Adrenal gland (tissue), 12 donors: ENCODE data around the gene ZBED6. TPM values are rescaled to one million over a fixed set of nuclear protein-coding genes. Genes with fewer than 3 reads are reported as not detected.

Experiments
- DNase-seq, 7 donors: peaks; one replicate each; pipeline ENCODE4 v3.0.0-alpha.2; 2019 to 2020
- H3K27ac ChIP-seq, 5 donors: fragments of 200-600 bp; sonication (generic) in 4 of 5; 1 replicate in 3 of 5; 2 replicates in 2 of 5; pipeline versions ENCODE4 v1.5.1 to v1.8.0; 2016 to 2020; ENCODE audit warnings: mild to moderate bottlenecking in 1 of 5
- H3K27me3 ChIP-seq: fragments of 200-600 bp; 2 replicates; pipeline ENCODE4 v1.8.0; 2021
- H3K36me3 ChIP-seq, 2 donors: fragments of 200-600 bp; replicated peaks in 1 of 2; 1 replicate in 1 of 2; 2 replicates in 1 of 2; pipeline versions ENCODE4 v1.5.1 to v1.8.0; 2018 to 2022
- H3K4me1 ChIP-seq, 2 donors: fragments of 200-600 bp; replicated peaks in 1 of 2; 1 replicate in 1 of 2; 2 replicates in 1 of 2; pipeline versions ENCODE4 v1.5.1 to v1.8.0; 2018 to 2021
- H3K4me3 ChIP-seq, 4 donors: fragments of 200-600 bp; sonication (generic) in 3 of 4; one replicate each; pipeline ENCODE4 v1.5.1; 2016 to 2018
- H3K9me3 ChIP-seq, 3 donors: fragments of 200-600 bp; sonication (generic) in 1 of 3; replicated peaks in 1 of 3; 1 replicate in 2 of 3; 2 replicates in 1 of 3; pipeline versions ENCODE4 v1.5.1 to v1.8.0; 2016 to 2021
- POLR2A ChIP-seq, 2 donors: fragments of 450-650 bp; IDR thresholded peaks; one replicate each; pipeline ENCODE4 v1.6.1; 2017; ENCODE audit warnings: antibody characterized with exemption in 2 of 2, mild to moderate bottlenecking in 2 of 2, moderate library complexity in 1 of 2
- WGBS, 4 donors: extraction: QIAGEN DNeasy Blood & Tissue Kit in 2 of 4; methylation state at CpG; one replicate each; pipeline versions ENCODE4 v1.1.5 to v1.1.7; 2013 to 2017; 5-methylcytosine and 5-hydroxymethylcytosine counted together
- intact Hi-C, 2 donors: fragments of 100-400 bp; cut with DNase I; formaldehyde crosslinking; loops; one replicate each; pipeline versions ENCODE4 v1.14.1 to v1.15.0; 2022 to 2023
- polyA plus RNA-seq, 3 donors: library from polyadenylated mRNA; stranded (reverse); fragments of 200-250 nt in 2 of 3; fragments of 350-450 nt in 1 of 3; fragmentation: Illumina TruSeq in 1 of 3; extraction: RNeasy Lipid Tissue Mini Kit (QIAGEN cat#74804) in 1 of 3; gene quantifications; one replicate each; pipeline ENCODE4 v1.2.3, GENCODE V29; 2013 to 2014
- total RNA-seq, 9 donors: library from RNA; depleted of rRNA in 4 of 9; stranded (reverse); fragments of >200 nt in 4 of 9; fragments of 120-200 nt in 1 of 9; fragmentation: NEBNext Ultra II Directional in 1 of 9; extraction: Animal tissue kit (Norgen Biotek cat#: 25700) in 1 of 9; gene quantifications; one replicate each; pipeline versions ENCODE4 v1.1.0 to v1.2.4, GENCODE V29; 2013 to 2023
- TF ChIP-seq, protein P1 (sequence below), 6 experiments: fragments of 450-650 bp in 4 of 6; fragments of 200-600 bp in 2 of 6; sonication (generic) in 1 of 6; IDR thresholded peaks; 1 replicate in 5 of 6; 2 replicates in 1 of 6; pipeline versions ENCODE4 v1.5.1 to v1.8.0; 2016 to 2021; ENCODE audit warnings: antibody characterized with exemption in 6 of 6, mild to moderate bottlenecking in 2 of 6, moderate library complexity in 1 of 6
- donor health status: healthy with polysubstance abuse.
- donor health status: Bipolar disorder and iron deficiency.
- donor health status: DM: yes; HTN: yes; CAD: no.
- donor health status: DM: no; HTN: no; CAD: no.
- donor health status: DM: no; HTN: no; CAD: no.
- donor health status: DM: yes; HTN: yes; CAD: no.

Gene ZBED6
- total and polyA plus RNA-seq, 12 donors = 0.40 to 42.1 (median 21.3) TPM

- Histone ChIP-seq H3K27me3 (no peaks in the 10 kb centered on the region), H3K9me3 (no peaks in the 10 kb centered on the region), H3K4me3 (no peak overlapping the region), H3K4me1 (peaks cover 0 to 4% of the 10 kb centered on the region in 2 donors), H3K27ac (peak overlapping the region in 2 of 5 donors; percentile 31 to 72), H3K36me3 (no peaks in the 10 kb centered on the region)
- intact Hi-C loops = no loop called here
- 39 to 51% (median 43%) methylated on average over 14 to 15 of the region's 15 CpGs for WGBS, 4 donors
- TF ChIP-seq POLR2A (IDR thresholded peaks at IDR 0.05) = no peak
- TF ChIP-seq, protein P1, sequence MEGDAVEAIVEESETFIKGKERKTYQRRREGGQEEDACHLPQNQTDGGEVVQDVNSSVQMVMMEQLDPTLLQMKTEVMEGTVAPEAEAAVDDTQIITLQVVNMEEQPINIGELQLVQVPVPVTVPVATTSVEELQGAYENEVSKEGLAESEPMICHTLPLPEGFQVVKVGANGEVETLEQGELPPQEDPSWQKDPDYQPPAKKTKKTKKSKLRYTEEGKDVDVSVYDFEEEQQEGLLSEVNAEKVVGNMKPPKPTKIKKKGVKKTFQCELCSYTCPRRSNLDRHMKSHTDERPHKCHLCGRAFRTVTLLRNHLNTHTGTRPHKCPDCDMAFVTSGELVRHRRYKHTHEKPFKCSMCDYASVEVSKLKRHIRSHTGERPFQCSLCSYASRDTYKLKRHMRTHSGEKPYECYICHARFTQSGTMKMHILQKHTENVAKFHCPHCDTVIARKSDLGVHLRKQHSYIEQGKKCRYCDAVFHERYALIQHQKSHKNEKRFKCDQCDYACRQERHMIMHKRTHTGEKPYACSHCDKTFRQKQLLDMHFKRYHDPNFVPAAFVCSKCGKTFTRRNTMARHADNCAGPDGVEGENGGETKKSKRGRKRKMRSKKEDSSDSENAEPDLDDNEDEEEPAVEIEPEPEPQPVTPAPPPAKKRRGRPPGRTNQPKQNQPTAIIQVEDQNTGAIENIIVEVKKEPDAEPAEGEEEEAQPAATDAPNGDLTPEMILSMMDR (IDR thresholded peaks at IDR 0.05) = no peak
- peak; percentile 68 to 95 (median 87) for DNase-seq
These were observed 25.7 kb upstream of the ZBED6 start for GRCh38 chr1:203769505-203770343.

GRCh38 chr1:203771901-203772301 lies 23.5 kb upstream of the ZBED6 start:
- 62 to 78% (median 66%) methylated on average over 6 to 7 of the region's 7 CpGs for WGBS, 4 donors
- peak in 3 of 7 donors; percentile 30 to 53 (median 35) for DNase-seq
- TF ChIP-seq, protein P1 (IDR thresholded peaks at IDR 0.05) = no peak
- TF ChIP-seq POLR2A (IDR thresholded peaks at IDR 0.05) = no peak

DNA sequence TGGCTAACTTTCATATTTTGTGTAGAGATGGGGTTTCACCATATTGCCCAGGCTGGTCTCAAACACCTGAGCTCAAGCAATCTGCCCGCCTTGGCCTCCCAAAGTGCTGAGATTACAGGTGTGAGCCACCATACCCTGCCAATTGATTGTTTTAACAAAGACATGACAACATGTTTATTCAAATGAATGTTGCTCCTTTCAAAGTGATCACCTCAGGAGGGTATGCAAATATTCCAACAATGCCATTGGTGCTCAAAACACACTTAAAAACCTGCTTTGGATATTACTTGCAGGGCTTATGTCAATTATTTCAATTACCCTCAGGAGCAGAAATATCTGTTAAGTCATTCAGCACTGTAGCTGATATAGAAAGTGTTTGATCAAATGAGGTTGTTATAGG lies 22.6 kb upstream of the ZBED6 start:
- Histone ChIP-seq H3K27me3 (no peaks in the 10 kb centered on the region), H3K4me1 (peaks cover 0 to 4% of the 10 kb centered on the region in 2 donors), H3K27ac (no peak overlapping the region), H3K9me3 (no peaks in the 10 kb centered on the region), H3K36me3 (no peaks in the 10 kb centered on the region), H3K4me3 (no peak overlapping the region)
- TF ChIP-seq, protein P1 (IDR thresholded peaks at IDR 0.05) = no peak
- no peak for TF ChIP-seq POLR2A (IDR thresholded peaks at IDR 0.05)
- intact Hi-C loops = no loop called here
- DNase-seq = no peak
- 82 to 100% (median 93%) methylated on average over 1 of the region's 1 CpG for WGBS, 4 donors

More at GRCh38 chr1:203771901-203772301, 23.5 kb upstream of the ZBED6 start:
- Histone ChIP-seq H3K9me3 (no peaks in the 10 kb centered on the region), H3K27ac (no peak overlapping the region), H3K27me3 (no peaks in the 10 kb centered on the region), H3K36me3 (no peaks in the 10 kb centered on the region), H3K4me1 (peaks cover 0 to 4% of the 10 kb centered on the region in 2 donors), H3K4me3 (no peak overlapping the region)
- intact Hi-C loops = no loop called here

DNA sequence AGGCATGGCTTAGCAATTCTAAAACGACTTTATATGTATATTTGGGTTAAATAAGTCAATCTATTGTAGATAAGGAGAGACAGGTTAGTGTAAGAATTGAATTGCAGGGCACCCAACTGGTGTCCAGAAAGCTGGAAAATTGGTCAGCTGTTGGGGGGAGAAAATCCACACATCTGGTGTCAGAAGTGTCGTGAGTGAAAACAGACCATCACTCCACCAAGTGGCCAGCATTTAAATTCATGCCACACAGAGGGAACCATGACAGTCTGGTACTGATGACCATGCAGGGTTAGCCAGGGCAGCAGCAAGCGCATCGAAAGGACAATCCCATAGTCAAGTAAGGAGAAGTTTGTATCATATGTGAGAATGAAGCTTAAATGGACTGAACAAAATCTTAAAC lies 18.8 kb upstream of the ZBED6 start:
- Histone ChIP-seq H3K27me3 (no peaks in the 10 kb centered on the region), H3K4me1 (no peaks in the 10 kb centered on the region), H3K4me3 (no peak overlapping the region), H3K36me3 (no peaks in the 10 kb centered on the region), H3K27ac (peak overlapping the region in 2 of 5 donors; percentile 42 to 58), H3K9me3 (no peaks in the 10 kb centered on the region)
- intact Hi-C loops = no loop called here
- 66 to 70% (median 67%) methylated on average over 4 of the region's 4 CpGs for WGBS, 4 donors
- no peak for TF ChIP-seq POLR2A (IDR thresholded peaks at IDR 0.05)
- TF ChIP-seq, protein P1 (IDR thresholded peaks at IDR 0.05) = peak in 2 of 6 experiments; percentile 18 to 34
- peak in 1 of 7 donors; percentile 24 for DNase-seq
